ENCODE data around the gene TMEM170B. TPM values are rescaled to one million over a fixed set of nuclear protein-coding genes. Genes with fewer than 3 reads are reported as not detected.
"Not testable (repeated sequence)": the region's sequence is repeated elsewhere in the genome, so short reads cannot be mapped to it uniquely, and the experiment has no call there.

Gene TMEM170B
- total RNA-seq, 1 donor from 2014 or later, result 6.1 TPM

- peaks cover 10% of the 10 kb centered on the region for H3K4me1 Mint-ChIP-seq
- no peak for TF ChIP-seq CTCF (IDR thresholded peaks at IDR 0.05; ENCODE audit: unreplicated experiment)
- DNase-seq (ENCODE audit: low spot score in 2 of 2, unreplicated experiment in 2 of 2), result no peak
- peaks cover 2% of the 10 kb centered on the region for H3K9me3 Mint-ChIP-seq
- H3K27me3 Mint-ChIP-seq (ENCODE audit: low read depth), result no peaks in the 10 kb centered on the region
- peaks cover 1% of the 10 kb centered on the region for H3K36me3 Mint-ChIP-seq
- no peak overlapping the region for H3K4me3 Mint-ChIP-seq
- H3K27ac Mint-ChIP-seq, result no peak overlapping the region
Measured at GRCh38 chr6:11542863-11543262, 5.3 kb downstream of the TMEM170B start.

GRCh38 chr6:11543919-11544518 lies 6.5 kb downstream of the TMEM170B start:
- no peak overlapping the region for H3K4me3 Mint-ChIP-seq
- DNase-seq (ENCODE audit: low spot score in 2 of 2, unreplicated experiment in 2 of 2), result no peak
- H3K27me3 Mint-ChIP-seq (ENCODE audit: low read depth), result no peaks in the 10 kb centered on the region
- peaks cover 7% of the 10 kb centered on the region for H3K4me1 Mint-ChIP-seq
- H3K36me3 Mint-ChIP-seq, result peaks cover 4% of the 10 kb centered on the region
- H3K27ac Mint-ChIP-seq, result no peak overlapping the region
- no peak for TF ChIP-seq CTCF (IDR thresholded peaks at IDR 0.05; ENCODE audit: unreplicated experiment)
- H3K9me3 Mint-ChIP-seq, result peaks cover 5% of the 10 kb centered on the region

- not testable (repeated sequence) for H3K36me3 Mint-ChIP-seq; H3K4me1 Mint-ChIP-seq; H3K4me3 Mint-ChIP-seq; H3K27me3 Mint-ChIP-seq (ENCODE audit: low read depth); H3K27ac Mint-ChIP-seq; DNase-seq (ENCODE audit: low spot score in 2 of 2, unreplicated experiment in 2 of 2); H3K9me3 Mint-ChIP-seq
Measured at GRCh38 chr6:11547846-11548245, 10.3 kb downstream of the TMEM170B start.

GRCh38 chr6:11548578-11548977 lies 11.0 kb downstream of the TMEM170B start:
- H3K27ac Mint-ChIP-seq; H3K4me1 Mint-ChIP-seq; H3K9me3 Mint-ChIP-seq; H3K27me3 Mint-ChIP-seq (ENCODE audit: low read depth); DNase-seq (ENCODE audit: low spot score in 2 of 2, unreplicated experiment in 2 of 2); H3K4me3 Mint-ChIP-seq; H3K36me3 Mint-ChIP-seq: not testable (repeated sequence)

- H3K4me3 Mint-ChIP-seq, result no peak overlapping the region
Measured at GRCh38 chr6:11551053-11551452, 13.5 kb downstream of the TMEM170B start.

GRCh38 chr6:11552442-11552841 lies 14.9 kb downstream of the TMEM170B start:
- no peak overlapping the region for H3K27ac Mint-ChIP-seq
- peaks cover 8% of the 10 kb centered on the region for H3K36me3 Mint-ChIP-seq
- no peaks in the 10 kb centered on the region for H3K4me1 Mint-ChIP-seq
- no peak overlapping the region for H3K4me3 Mint-ChIP-seq
- no peak for DNase-seq (ENCODE audit: low spot score in 2 of 2, unreplicated experiment in 2 of 2)
- no peaks in the 10 kb centered on the region for H3K27me3 Mint-ChIP-seq (ENCODE audit: low read depth)
- H3K9me3 Mint-ChIP-seq, result peaks cover 12% of the 10 kb centered on the region
- TF ChIP-seq CTCF (IDR thresholded peaks at IDR 0.05; ENCODE audit: unreplicated experiment), result no peak

More at GRCh38 chr6:11551053-11551452, 13.5 kb downstream of the TMEM170B start:
- no peak for TF ChIP-seq CTCF (IDR thresholded peaks at IDR 0.05; ENCODE audit: unreplicated experiment)
- Mint-ChIP-seq H3K9me3 (peaks cover 12% of the 10 kb centered on the region), H3K27me3 (ENCODE audit: low read depth) (no peaks in the 10 kb centered on the region), H3K36me3 (peaks cover 8% of the 10 kb centered on the region), H3K4me1 (no peaks in the 10 kb centered on the region), H3K27ac (no peak overlapping the region)
- DNase-seq (ENCODE audit: low spot score in 2 of 2, unreplicated experiment in 2 of 2), result no peak

GRCh38 chr6:11553824-11554223 lies 16.3 kb downstream of the TMEM170B start:
- Mint-ChIP-seq H3K4me1 (no peaks in the 10 kb centered on the region), H3K4me3 (no peak overlapping the region), H3K36me3 (peaks cover 4% of the 10 kb centered on the region), H3K27ac (no peak overlapping the region), H3K9me3 (peaks cover 8% of the 10 kb centered on the region), H3K27me3 (ENCODE audit: low read depth) (no peaks in the 10 kb centered on the region)
- no peak for DNase-seq (ENCODE audit: low spot score in 2 of 2, unreplicated experiment in 2 of 2)
- TF ChIP-seq CTCF (IDR thresholded peaks at IDR 0.05; ENCODE audit: unreplicated experiment), result no peak

All from mesothelial cell of epicardium (in vitro differentiated cells).